Naive thymus-derived CD8-positive, alpha-beta T cell (primary cell): Measurements from ENCODE around the gene PLIN3. TPM values are rescaled to one million over a fixed set of nuclear protein-coding genes. Genes with fewer than 3 reads are reported as not detected.
"Not testable (repeated sequence)": the region's sequence is repeated elsewhere in the genome, so short reads cannot be mapped to it uniquely, and the experiment has no call there.

Source experiments
- ATAC-seq, 2 donors: fragments of 150-1000 bp; cut with Tn5 transposase in 1 of 2; sonication (Bioruptor Pico), chemical (Tn5 transposase) in 1 of 2; 1 replicate in 1 of 2; 2 replicates in 1 of 2; pipeline ENCODE4 v1.10.0; 2021; ENCODE audit warnings: mild to moderate bottlenecking in 2 of 2, moderate library complexity in 2 of 2
- POLR2A ChIA-PET: fragments of 350-600 bp; sonication (Branson Sonifier 250); formaldehyde crosslinking; loops from one replicate; lab custom pipeline; 2021; ENCODE audit warnings: antibody characterized with exemption; lab: Charles Lee
- DNase-seq, 10 donors: peaks; one replicate each; pipeline versions ENCODE4 v3.0.0 to v3.0.0-alpha.2; 2020 to 2022
- H3K27ac Mint-ChIP-seq, 10 donors: one replicate each; pipeline ENCODE4 v1.8.0; 2020 to 2022; ENCODE audit warnings: mild to moderate bottlenecking in 10 of 10, mixed read lengths in 10 of 10, moderate library complexity in 4 of 10, inconsistent platforms in 1 of 10
- H3K27me3 Mint-ChIP-seq, 5 donors: one replicate each; pipeline ENCODE4 v1.8.0; 2021 to 2022; ENCODE audit warnings: mixed read lengths in 5 of 5
- H3K36me3 Mint-ChIP-seq, 3 donors: one replicate each; pipeline ENCODE4 v1.8.0; 2020 to 2022; ENCODE audit warnings: mixed read lengths in 3 of 3, mild to moderate bottlenecking in 2 of 3, inconsistent platforms in 1 of 3
- H3K4me1 Mint-ChIP-seq, 4 donors: one replicate each; pipeline ENCODE4 v1.8.0; 2021 to 2022; ENCODE audit warnings: mixed read lengths in 4 of 4
- H3K4me3 Mint-ChIP-seq, 10 donors: one replicate each; pipeline ENCODE4 v1.8.0; 2020 to 2022; ENCODE audit warnings: mild to moderate bottlenecking in 10 of 10, mixed read lengths in 10 of 10, moderate library complexity in 6 of 10, inconsistent platforms in 1 of 10
- H3K9me3 Mint-ChIP-seq, 9 donors: one replicate each; pipeline ENCODE4 v1.8.0; 2020 to 2022; ENCODE audit warnings: mixed read lengths in 9 of 9, mild to moderate bottlenecking in 3 of 9, inconsistent platforms in 1 of 9, moderate library complexity in 1 of 9
- polyA plus RNA-seq, 3 donors: library from polyadenylated mRNA; unstranded; fragments of 300-500 nt; fragmentation: Illumina TruSeq; gene quantifications; one replicate each; pipeline ENCODE4 v1.2.3, GENCODE V29; 2021
- total RNA-seq, 8 experiments: library from RNA in 2 of 8; stranded (reverse) in 2 of 8; gene quantifications; one replicate each; pipeline ENCODE4 v1.2.3 and lab custom pipeline; 2021 to 2026

The PLIN3 gene
- total and polyA plus RNA-seq, 5 experiments from 2014 or later = 14.1 to 17.3 (median 15.9) TPM

DNA sequence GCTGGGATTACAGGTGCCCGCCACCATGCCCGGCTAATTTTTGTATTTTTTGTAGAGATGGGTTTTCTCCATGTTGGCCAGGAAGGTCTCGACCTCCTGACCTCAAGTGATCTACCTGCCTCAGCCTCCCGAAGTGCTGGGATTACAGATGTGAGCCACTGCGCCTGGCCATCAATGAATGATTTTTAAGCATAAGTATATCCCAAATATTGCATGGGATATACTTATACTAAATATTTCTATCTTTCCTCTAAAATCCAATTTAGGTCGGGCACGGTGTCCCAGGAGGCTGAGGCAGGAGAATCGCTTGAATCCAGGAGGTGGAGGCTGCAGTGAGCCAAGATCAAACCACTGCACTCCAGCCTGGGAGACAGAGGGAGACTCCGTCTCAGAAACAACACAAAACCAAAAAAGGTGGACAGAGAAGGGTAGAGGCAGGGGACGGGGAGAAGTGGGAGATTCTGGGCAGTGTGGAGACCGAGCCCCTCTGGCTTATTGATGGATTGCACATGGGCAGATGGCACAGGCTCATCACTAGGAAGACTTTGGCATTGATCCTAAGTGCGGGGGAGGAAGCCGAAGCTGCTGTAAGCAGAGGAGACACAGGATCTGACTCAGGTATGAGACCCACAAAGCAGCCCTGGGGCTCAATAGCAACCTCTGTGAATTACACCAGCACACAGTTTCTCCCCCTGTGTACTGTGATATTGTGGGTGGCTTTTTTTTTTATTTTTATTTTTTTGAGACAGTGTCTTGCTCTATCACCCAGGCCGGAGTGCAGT is 21.8 kb upstream of the PLIN3 start:
- H3K27ac Mint-ChIP-seq = no peak overlapping the region
- H3K36me3 Mint-ChIP-seq = peaks cover 0 to 23% (median 4%) of the 10 kb centered on the region in 3 donors
- POLR2A ChIA-PET = interaction anchor here (0.7 kb wide), 1 partner anchor 24 kb away, joined by 6 read pairs; no protein-coding TSS in a partner anchor
- no peaks in the 10 kb centered on the region for H3K9me3 Mint-ChIP-seq
- H3K27me3 Mint-ChIP-seq = no peaks in the 10 kb centered on the region
- H3K4me3 Mint-ChIP-seq = no peak overlapping the region
- no peak for ATAC-seq
- H3K4me1 Mint-ChIP-seq = peaks cover 0 to 3% (median 2%) of the 10 kb centered on the region in 4 donors
- no peak for DNase-seq

DNA sequence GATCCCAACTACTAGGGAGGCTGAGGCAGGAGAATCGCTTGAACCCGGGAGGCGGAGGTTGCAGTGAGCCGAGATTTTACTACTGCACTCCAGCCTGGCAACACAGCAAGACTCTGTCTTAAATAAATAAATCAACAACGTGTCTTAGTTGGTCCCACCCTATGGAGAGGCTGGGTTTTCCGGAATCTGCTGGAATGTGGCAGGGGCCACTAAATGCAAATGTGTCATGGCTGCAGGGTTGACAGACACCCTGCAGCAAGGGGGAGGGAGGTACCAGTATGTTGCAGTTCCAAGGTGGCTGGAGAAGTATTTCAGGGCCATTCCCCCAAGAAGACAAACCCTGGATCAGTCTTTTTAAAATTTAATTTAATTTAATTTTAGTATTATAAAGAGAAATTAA is 20.3 kb upstream of the PLIN3 start:
- DNase-seq, H3K4me1 Mint-ChIP-seq, POLR2A ChIA-PET, ATAC-seq, H3K27ac Mint-ChIP-seq, H3K9me3 Mint-ChIP-seq, H3K4me3 Mint-ChIP-seq, H3K27me3 Mint-ChIP-seq: not testable (repeated sequence)
- peaks cover 0 to 23% (median 4%) of the 10 kb centered on the region in 3 donors for H3K36me3 Mint-ChIP-seq

DNA sequence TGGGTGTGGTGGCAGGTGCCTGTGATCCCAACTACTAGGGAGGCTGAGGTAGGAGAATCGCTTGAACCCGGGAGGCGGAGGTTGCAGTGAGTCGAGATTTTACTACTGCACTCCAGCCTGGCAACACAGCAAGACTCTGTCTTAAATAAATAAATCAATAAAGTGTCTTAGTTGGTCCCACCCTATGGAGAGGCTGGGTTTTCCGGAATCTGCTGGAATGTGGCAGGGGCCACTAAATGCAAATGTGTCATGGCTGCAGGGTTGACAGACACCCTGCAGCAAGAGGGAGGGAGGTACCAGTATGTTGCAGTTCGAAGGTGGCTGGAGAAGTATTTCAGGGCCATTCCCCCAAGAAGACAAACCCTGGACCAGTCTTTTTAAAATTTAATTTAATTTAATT is 17.5 kb upstream of the PLIN3 start:
- H3K9me3 Mint-ChIP-seq, H3K4me3 Mint-ChIP-seq, ATAC-seq, H3K27me3 Mint-ChIP-seq, H3K27ac Mint-ChIP-seq, H3K36me3 Mint-ChIP-seq, POLR2A ChIA-PET, DNase-seq: not testable (repeated sequence)
- peaks cover 0 to 12% (median 3%) of the 10 kb centered on the region in 4 donors for H3K4me1 Mint-ChIP-seq

DNA sequence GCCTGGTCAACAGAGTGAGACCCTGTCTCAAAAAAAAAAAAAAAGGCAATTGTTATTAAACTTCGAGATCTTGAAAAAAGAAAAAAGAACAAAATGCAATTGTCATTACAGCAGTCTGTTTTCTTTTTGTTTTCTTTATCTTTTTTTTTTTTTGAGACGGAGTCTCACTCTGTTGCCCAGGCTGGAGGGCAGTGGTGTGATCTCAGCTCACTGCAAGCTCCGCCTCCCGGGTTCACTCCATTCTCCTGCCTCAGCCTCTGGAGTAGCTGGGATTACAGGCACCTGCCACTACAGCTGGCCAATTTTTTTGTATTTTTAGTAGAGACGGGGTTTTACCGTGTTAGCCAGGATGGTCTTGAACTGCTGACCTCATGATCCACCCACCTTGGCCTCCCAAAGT is 15.4 kb upstream of the PLIN3 start:
- Mint-ChIP-seq H3K27ac (peak overlapping the region in 1 of 10 donors; percentile 24), H3K4me1 (peaks cover 2 to 16% (median 11%) of the 10 kb centered on the region in 4 donors)
- not testable (repeated sequence) for DNase-seq, H3K27me3 Mint-ChIP-seq, H3K4me3 Mint-ChIP-seq, ATAC-seq, H3K9me3 Mint-ChIP-seq, H3K36me3 Mint-ChIP-seq
- POLR2A ChIA-PET = interaction anchor here (0.7 kb wide), 1 partner anchor 808 kb away, joined by 5 read pairs; no protein-coding TSS in a partner anchor

DNA sequence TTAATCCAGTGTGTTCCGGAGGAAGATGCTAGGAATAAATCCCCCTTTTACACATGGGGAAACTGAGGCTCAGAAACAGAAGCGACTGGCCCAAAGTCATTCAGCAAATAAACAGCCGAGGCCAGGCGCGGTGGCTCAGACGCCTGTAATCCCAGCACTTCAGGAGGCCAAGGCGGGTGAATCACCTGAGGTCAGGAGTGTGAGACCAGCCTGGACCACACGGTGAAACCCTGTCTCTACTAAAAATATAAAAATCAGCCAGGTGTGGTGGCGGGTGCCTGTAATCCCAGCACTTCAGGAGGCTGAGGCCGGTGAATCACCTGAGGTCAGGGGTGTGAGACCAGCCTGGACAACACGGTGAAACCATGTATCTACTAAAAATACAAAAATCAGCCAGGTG is 11.6 kb upstream of the PLIN3 start:
- Mint-ChIP-seq H3K4me1 (peaks cover 2 to 22% (median 12%) of the 10 kb centered on the region in 4 donors), H3K27me3 (no peaks in the 10 kb centered on the region), H3K4me3 (peak overlapping the region in 7 of 10 donors; percentile 2 to 53 (median 12)), H3K9me3 (no peaks in the 10 kb centered on the region), H3K27ac (peak overlapping the region in 3 of 10 donors; percentile 31 to 77 (median 63)), H3K36me3 (no peaks in the 10 kb centered on the region)
- ATAC-seq (no peak), DNase-seq (no peak)
- POLR2A ChIA-PET = interaction anchor here (0.7 to 0.8 kb wide), 2 partner anchors 10 to 15 kb away, joined by 3 read pairs; no protein-coding TSS in a partner anchor

DNA sequence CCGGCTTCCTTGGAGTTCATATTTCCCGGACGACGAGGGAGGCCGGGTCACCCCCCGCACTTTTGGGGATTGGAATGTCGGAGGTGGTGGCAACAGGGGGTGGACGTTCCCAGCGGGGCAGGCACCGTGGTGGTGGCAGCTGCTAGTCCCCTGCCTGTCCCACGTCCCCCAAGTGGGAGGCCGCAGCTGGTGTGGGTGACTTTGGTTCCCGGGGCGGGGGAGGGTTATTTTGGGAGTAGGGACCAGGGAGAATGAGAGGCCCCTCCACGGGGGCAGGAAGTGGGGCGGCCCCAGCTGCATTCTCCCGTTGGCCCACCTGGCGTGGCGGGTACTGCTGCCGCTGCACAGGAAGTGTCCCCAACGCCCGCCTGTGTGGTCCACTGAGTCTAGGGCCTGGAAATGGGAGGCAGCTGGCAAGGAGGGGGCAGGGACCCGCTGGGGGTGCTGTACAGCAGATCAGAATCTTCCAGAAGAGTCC is 11.1 kb upstream of the PLIN3 start:
- H3K27ac Mint-ChIP-seq = peak overlapping the region in 5 of 10 donors; percentile 24 to 77 (median 31)
- H3K27me3 Mint-ChIP-seq = no peaks in the 10 kb centered on the region
- no peaks in the 10 kb centered on the region for H3K36me3 Mint-ChIP-seq
- peak overlapping the region in 7 of 10 donors; percentile 2 to 72 (median 51) for H3K4me3 Mint-ChIP-seq
- POLR2A ChIA-PET = interaction anchor here (0.7 to 2.3 kb wide), 3 partner anchors 10 to 33 kb away, joined by 3 to 6 read pairs (median 3); no protein-coding TSS in a partner anchor
- no peaks in the 10 kb centered on the region for H3K9me3 Mint-ChIP-seq
- ATAC-seq = peak; percentile 55 to 65
- peaks cover 4 to 20% (median 16%) of the 10 kb centered on the region in 4 donors for H3K4me1 Mint-ChIP-seq
- peak in 2 of 10 donors; percentile 4 to 9 for DNase-seq

DNA sequence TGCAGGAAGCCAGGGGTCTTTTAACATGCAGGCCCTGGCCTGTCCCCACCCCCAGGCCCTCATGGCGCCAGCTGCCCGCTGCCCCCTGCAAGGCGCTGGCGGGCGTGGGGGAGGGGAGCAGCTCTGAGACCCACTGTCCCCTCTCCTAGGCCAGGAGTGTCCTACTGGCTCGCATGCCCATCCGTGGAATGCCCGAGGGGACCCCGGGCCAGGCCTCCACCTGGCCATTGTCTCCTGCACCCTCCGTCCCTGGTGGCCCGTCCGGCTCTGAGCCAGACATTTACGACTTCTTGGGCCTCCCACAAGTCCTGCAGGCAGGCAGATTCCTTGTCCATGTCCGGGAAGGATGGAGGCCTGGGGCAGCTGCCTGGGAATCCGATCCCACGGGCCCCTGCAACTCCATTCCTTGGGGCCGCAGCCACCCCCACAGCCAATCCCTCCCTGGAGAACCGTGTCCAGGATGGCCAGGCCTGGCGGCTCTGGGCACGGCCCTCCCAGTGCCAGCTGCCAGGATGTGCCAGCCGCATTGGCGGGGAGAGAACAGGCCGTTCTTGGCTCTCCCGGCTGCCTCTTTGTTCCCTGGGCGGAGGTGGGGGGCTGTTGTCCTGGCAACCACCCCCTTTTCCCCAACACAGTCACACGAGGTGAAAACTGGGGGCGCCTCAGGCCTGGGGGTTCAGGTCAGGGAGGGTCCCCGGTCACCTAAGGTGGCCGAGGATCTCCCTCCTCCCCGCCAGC is 10.5 kb upstream of the PLIN3 start:
- POLR2A ChIA-PET = interaction anchor here (0.6 to 2.3 kb wide), 3 partner anchors 9 to 572 kb away, joined by 3 to 7 read pairs (median 6); no protein-coding TSS in a partner anchor
- DNase-seq (peak in 2 of 10 donors; percentile 13 to 65), ATAC-seq (peak; percentile 23 to 43)
- Mint-ChIP-seq H3K27me3 (no peaks in the 10 kb centered on the region), H3K27ac (peak overlapping the region in 1 of 10 donors; percentile 31), H3K4me1 (peaks cover 3 to 20% (median 16%) of the 10 kb centered on the region in 4 donors), H3K4me3 (peak overlapping the region in 2 of 10 donors; percentile 53 to 72), H3K36me3 (no peaks in the 10 kb centered on the region), H3K9me3 (no peaks in the 10 kb centered on the region)

DNA sequence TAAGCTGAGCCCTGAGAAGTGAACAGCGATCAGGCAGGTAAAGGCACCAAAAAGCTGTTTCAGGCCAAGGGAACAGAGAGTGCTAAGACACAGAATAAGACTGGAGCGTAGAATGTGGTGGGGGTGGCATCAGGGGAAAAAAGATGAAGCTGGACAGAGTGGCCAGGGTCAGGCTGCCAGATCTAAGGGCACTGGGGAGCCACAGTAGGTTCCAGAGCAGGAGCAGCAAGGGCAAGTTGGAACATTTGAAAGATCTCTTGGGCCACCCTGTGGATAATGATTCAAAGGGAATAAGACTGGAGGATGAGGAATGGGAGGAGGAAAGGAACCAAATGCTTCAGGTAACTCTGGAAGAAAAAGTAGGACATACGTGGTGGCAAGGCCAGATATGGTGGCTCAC is 6.5 kb upstream of the PLIN3 start:
- ATAC-seq (no peak), DNase-seq (no peak)
- Mint-ChIP-seq H3K9me3 (no peaks in the 10 kb centered on the region), H3K36me3 (no peaks in the 10 kb centered on the region), H3K27me3 (peaks cover 0 to 1% (median 0%) of the 10 kb centered on the region in 5 donors), H3K4me3 (no peak overlapping the region), H3K27ac (peak overlapping the region in 1 of 10 donors; percentile 87), H3K4me1 (peaks cover 6 to 23% (median 17%) of the 10 kb centered on the region in 4 donors)
- POLR2A ChIA-PET = no interaction called here

DNA sequence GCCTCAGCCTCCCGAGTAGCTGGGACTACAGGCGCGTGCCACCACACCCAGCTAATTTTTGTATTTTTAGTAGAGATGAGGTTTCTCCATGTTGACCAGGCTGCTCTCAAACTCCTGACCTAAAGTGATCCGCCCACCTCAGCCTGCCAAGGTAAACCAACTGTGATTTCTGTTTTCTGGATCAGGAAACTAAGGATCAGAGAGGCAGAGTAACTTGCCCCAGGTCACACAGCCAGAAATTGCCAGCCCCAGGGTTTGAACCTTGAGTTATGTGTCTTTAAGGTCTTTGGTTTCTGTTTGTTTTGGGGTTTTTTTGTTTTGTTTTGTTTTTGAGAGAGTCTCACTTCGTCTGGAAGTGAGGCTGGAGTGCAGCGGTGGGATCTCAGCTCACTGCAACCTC is 4.2 kb upstream of the PLIN3 start:
- H3K36me3 Mint-ChIP-seq = no peaks in the 10 kb centered on the region
- H3K27me3 Mint-ChIP-seq = peaks cover 0 to 1% (median 0%) of the 10 kb centered on the region in 5 donors
- H3K4me1 Mint-ChIP-seq = peaks cover 7 to 20% (median 15%) of the 10 kb centered on the region in 4 donors
- no peak for ATAC-seq
- no peak overlapping the region for H3K4me3 Mint-ChIP-seq
- POLR2A ChIA-PET = no interaction called here
- no peaks in the 10 kb centered on the region for H3K9me3 Mint-ChIP-seq
- DNase-seq = no peak
- H3K27ac Mint-ChIP-seq = no peak overlapping the region

DNA sequence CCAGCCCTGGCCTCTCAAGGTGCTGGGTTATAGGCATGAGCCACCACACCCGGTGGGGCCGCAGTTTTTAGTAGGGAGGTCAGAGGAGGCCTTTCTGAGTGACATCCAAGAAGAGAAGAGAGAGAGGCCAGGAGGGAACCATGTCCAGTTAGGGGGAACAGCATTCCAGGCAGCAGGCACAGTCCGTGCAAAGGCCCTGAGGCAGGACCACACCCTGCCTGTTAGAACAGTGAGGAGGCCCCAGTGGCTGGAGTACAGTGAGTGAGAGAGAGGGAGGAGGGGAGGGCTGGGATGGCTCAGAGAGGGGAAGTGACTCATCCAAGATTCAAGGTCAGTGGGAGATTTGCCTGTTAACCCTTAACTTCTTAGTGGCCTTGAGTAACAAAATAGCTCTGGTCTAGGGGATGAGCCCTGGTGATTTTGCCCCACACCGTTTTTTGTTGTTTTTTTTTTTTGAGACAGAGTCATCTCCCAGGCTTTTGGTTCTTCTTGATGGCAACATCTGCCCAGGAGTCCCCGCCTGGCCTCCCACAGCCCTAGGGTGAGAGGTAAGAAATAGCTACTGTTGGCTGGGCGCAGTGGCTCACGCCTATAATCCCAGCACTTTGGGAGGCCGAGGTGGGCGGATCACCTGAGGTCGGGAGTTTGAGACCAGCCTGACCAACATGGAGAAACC is 2.7 kb upstream of the PLIN3 start:
- ATAC-seq (no peak), DNase-seq (no peak)
- POLR2A ChIA-PET = interaction anchor here (1.0 to 1.4 kb wide), 3 partner anchors 38 to 99 kb away, joined by 3 to 13 read pairs (median 3); partner anchors contain the start of gene KDM4B
- peaks cover 0 to 1% (median 0%) of the 10 kb centered on the region in 5 donors for H3K27me3 Mint-ChIP-seq
- peaks cover 9 to 22% (median 18%) of the 10 kb centered on the region in 4 donors for H3K4me1 Mint-ChIP-seq
- H3K27ac Mint-ChIP-seq = peak overlapping the region in 1 of 10 donors; percentile 43
- peak overlapping the region in 2 of 10 donors; percentile 12 to 24 for H3K4me3 Mint-ChIP-seq
- H3K36me3 Mint-ChIP-seq = no peaks in the 10 kb centered on the region
- no peaks in the 10 kb centered on the region for H3K9me3 Mint-ChIP-seq

DNA sequence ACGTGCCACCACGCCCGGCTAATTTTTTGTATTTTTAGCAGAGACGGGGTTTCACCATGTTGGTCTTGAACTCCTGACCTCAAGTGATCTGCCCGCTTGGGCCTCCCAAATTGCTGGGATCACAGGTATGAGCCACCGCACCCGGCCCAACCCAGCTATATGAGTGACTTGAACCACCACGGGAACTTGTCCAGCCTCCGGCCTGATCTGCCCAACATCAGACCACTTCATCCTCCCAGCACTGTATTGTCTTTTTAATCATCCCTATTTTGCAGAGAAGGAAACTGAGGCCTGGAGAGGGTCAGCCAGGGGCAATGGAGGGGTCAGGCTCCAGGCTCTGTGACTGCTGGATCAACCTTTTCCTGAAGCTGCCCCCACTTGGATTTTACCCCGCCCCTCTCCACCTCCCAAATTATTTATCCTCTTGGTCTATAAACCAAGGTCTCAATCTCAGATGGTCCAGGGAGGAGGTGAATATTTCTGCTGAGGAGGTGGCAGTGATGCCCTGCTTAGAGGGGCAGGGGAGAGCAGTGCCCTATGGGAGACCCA is 893 bp upstream of the PLIN3 start:
- POLR2A ChIA-PET = interaction anchor here (0.7 to 3.8 kb wide), 5 partner anchors 9 to 100 kb away, joined by 3 to 53 read pairs (median 3); partner anchors contain the start of gene KDM4B
- no peak for ATAC-seq
- no peaks in the 10 kb centered on the region for H3K36me3 Mint-ChIP-seq
- H3K27ac Mint-ChIP-seq = peak overlapping the region in 6 of 10 donors; percentile 11 to 80 (median 26)
- H3K4me1 Mint-ChIP-seq = peaks cover 9 to 19% (median 17%) of the 10 kb centered on the region in 4 donors
- no peak for DNase-seq
- peak overlapping the region; percentile 72 to 90 (median 82) for H3K4me3 Mint-ChIP-seq
- peaks cover 0 to 1% (median 0%) of the 10 kb centered on the region in 5 donors for H3K27me3 Mint-ChIP-seq
- no peaks in the 10 kb centered on the region for H3K9me3 Mint-ChIP-seq
